ENCODE measurements around the gene CDH11.

CDH11 gene

DNA sequence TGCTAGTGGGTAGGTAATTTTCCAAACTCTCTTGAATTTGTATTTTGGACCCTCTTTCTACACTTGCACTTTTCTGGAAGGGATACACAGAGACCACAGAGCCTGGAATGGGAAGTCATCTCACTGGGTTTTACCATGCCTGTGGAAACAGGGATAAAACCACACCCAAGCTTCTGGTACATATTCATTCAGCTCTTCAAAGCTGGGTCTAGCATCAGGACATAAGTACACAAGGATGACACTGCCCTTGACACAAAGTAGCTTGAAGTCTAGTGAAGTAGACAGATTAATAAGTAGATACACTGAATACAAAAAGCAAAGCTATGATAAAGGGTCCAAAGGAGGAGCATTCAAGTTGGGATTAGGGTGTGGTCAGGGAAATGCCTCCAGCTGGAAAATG, 118.2 kb downstream of the CDH11 start:
- Mint-ChIP-seq H3K4me1 (no peaks in the 10 kb centered on the region), H3K9me3 (peaks cover 7% of the 10 kb centered on the region), H3K27ac (no peak overlapping the region), H3K4me3 (no peak overlapping the region), H3K27me3 (no peaks in the 10 kb centered on the region), H3K36me3 (no peaks in the 10 kb centered on the region)
- CTCF ChIA-PET = no interaction called here
- DNase-seq = no peak

DNA sequence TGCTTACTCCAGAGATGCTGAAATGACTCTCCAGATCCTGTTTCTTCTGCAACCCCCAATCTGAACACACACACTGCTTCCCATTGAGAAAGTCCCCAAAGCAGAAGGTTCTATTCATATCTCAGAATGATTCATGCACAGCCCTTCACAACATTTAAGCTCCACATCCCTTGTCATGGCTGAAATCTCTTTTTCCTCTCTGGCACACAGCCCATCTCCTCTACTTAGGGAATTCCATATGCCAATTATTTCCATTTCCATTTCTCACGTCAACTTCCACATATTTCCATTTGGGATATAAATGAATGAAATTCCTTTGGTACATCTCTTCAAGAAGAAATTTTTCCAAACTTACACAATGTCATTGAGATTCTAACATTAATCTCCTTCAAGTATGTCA, 119.6 kb downstream of the CDH11 start:
- no peaks in the 10 kb centered on the region for H3K27me3 Mint-ChIP-seq
- no peaks in the 10 kb centered on the region for H3K4me1 Mint-ChIP-seq
- no peaks in the 10 kb centered on the region for H3K36me3 Mint-ChIP-seq
- no peak overlapping the region for H3K4me3 Mint-ChIP-seq
- DNase-seq = no peak
- H3K27ac Mint-ChIP-seq = no peak overlapping the region
- peaks cover 10% of the 10 kb centered on the region for H3K9me3 Mint-ChIP-seq
- CTCF ChIA-PET = no interaction called here

GRCh38 chr16:65000654-65001053, 121.2 kb downstream of the CDH11 start:
- Mint-ChIP-seq H3K4me1 (no peaks in the 10 kb centered on the region), H3K4me3 (no peak overlapping the region), H3K9me3 (peaks cover 11% of the 10 kb centered on the region), H3K27me3 (no peaks in the 10 kb centered on the region), H3K27ac (no peak overlapping the region), H3K36me3 (no peaks in the 10 kb centered on the region)
- CTCF ChIA-PET = interaction anchor here (0.5 kb wide), 1 partner anchor 955 kb away, joined by 5 read pairs; no protein-coding TSS in a partner anchor
- no peak for DNase-seq

GRCh38 chr16:64997751-64998150, 124.1 kb downstream of the CDH11 start:
- H3K27ac Mint-ChIP-seq = no peak overlapping the region

GRCh38 chr16:64997121-64997520, 124.7 kb downstream of the CDH11 start:
- no peak for DNase-seq
- Mint-ChIP-seq H3K27me3 (no peaks in the 10 kb centered on the region), H3K36me3 (no peaks in the 10 kb centered on the region), H3K4me1 (no peaks in the 10 kb centered on the region), H3K9me3 (peaks cover 7% of the 10 kb centered on the region), H3K4me3 (no peak overlapping the region), H3K27ac (no peak overlapping the region)
- CTCF ChIA-PET = no interaction called here

More at GRCh38 chr16:64997751-64998150, 124.1 kb downstream of the CDH11 start:
- no peaks in the 10 kb centered on the region for H3K4me1 Mint-ChIP-seq
- no peak overlapping the region for H3K4me3 Mint-ChIP-seq
- H3K36me3 Mint-ChIP-seq = no peaks in the 10 kb centered on the region
- no peaks in the 10 kb centered on the region for H3K27me3 Mint-ChIP-seq
- H3K9me3 Mint-ChIP-seq = peaks cover 9% of the 10 kb centered on the region
- DNase-seq = no peak
- CTCF ChIA-PET = no interaction called here

- Mint-ChIP-seq H3K36me3 (no peaks in the 10 kb centered on the region), H3K27ac (no peak overlapping the region), H3K4me1 (no peaks in the 10 kb centered on the region), H3K4me3 (no peak overlapping the region), H3K9me3 (peaks cover 7% of the 10 kb centered on the region), H3K27me3 (no peaks in the 10 kb centered on the region)
- CTCF ChIA-PET = no interaction called here
- DNase-seq = no peak
These were observed 125.2 kb downstream of the CDH11 start for GRCh38 chr16:64996641-64997040.

- Mint-ChIP-seq H3K27me3 (no peaks in the 10 kb centered on the region), H3K9me3 (peaks cover 7% of the 10 kb centered on the region), H3K4me1 (no peaks in the 10 kb centered on the region), H3K4me3 (no peak overlapping the region), H3K27ac (no peak overlapping the region), H3K36me3 (no peaks in the 10 kb centered on the region)
- CTCF ChIA-PET = no interaction called here
- no peak for DNase-seq
These were observed 128.4 kb downstream of the CDH11 start for GRCh38 chr16:64993464-64993863.

GRCh38 chr16:64991001-64991400, 130.9 kb downstream of the CDH11 start:
- Mint-ChIP-seq H3K4me3 (no peak overlapping the region), H3K27me3 (no peaks in the 10 kb centered on the region), H3K9me3 (peaks cover 4% of the 10 kb centered on the region), H3K4me1 (no peaks in the 10 kb centered on the region), H3K36me3 (no peaks in the 10 kb centered on the region), H3K27ac (no peak overlapping the region)
- DNase-seq = no peak
- CTCF ChIA-PET = no interaction called here

DNA sequence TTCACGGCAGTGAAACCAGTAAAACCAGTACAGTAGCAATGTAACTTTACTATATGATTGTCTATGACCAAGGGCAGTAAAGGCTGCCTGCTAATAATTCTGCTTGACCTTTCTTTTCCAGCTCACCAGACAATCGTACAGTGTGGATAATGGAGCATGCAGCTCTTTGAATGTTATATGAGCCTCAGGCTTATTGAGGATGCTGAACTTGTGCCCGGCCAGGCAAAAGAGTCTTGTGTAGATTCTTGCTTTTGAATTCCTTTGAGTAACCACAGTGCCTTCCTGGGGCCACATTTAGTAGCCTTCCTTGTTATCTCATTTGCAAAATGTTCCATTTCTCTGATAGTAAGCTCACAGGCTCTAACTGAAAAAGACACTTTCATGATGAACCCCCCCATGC, 131.8 kb downstream of the CDH11 start:
- DNase-seq = no peak
- Mint-ChIP-seq H3K4me3 (no peak overlapping the region), H3K4me1 (no peaks in the 10 kb centered on the region), H3K27ac (no peak overlapping the region), H3K36me3 (no peaks in the 10 kb centered on the region), H3K27me3 (no peaks in the 10 kb centered on the region), H3K9me3 (peaks cover 3% of the 10 kb centered on the region)
- CTCF ChIA-PET = no interaction called here

GRCh38 chr16:64989050-64989449, 132.8 kb downstream of the CDH11 start:
- Mint-ChIP-seq H3K9me3 (peaks cover 3% of the 10 kb centered on the region), H3K27ac (no peak overlapping the region), H3K4me1 (no peaks in the 10 kb centered on the region), H3K36me3 (no peaks in the 10 kb centered on the region), H3K4me3 (no peak overlapping the region), H3K27me3 (no peaks in the 10 kb centered on the region)
- DNase-seq = no peak
- CTCF ChIA-PET = no interaction called here

GRCh38 chr16:64983963-64984362, 137.9 kb downstream of the CDH11 start:
- CTCF ChIA-PET = no interaction called here
- DNase-seq = no peak
- Mint-ChIP-seq H3K4me3 (no peak overlapping the region), H3K27ac (no peak overlapping the region), H3K36me3 (no peaks in the 10 kb centered on the region), H3K4me1 (no peaks in the 10 kb centered on the region), H3K9me3 (peaks cover 8% of the 10 kb centered on the region), H3K27me3 (no peaks in the 10 kb centered on the region)

DNA sequence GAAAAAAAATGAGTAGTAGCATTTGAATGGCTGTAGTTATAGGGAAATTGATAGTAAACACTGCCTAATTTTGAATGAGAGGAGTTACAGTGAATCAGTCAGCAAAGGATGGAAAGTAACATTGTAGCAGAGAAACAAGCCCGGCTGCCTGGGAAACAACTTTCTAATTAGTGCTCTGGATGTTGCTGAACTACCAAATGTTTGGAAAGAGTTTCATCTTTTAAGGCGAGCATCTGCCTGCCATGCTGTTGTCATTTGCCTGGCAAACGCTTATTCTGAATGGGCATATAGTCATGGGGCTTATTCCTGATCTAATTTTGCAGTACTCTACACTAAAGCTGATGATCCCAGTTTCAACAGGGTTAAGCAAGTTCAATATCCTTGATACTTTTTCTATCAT, 138.6 kb downstream of the CDH11 start:
- Mint-ChIP-seq H3K9me3 (peaks cover 8% of the 10 kb centered on the region), H3K36me3 (no peaks in the 10 kb centered on the region), H3K27me3 (no peaks in the 10 kb centered on the region), H3K4me1 (no peaks in the 10 kb centered on the region), H3K4me3 (no peak overlapping the region), H3K27ac (no peak overlapping the region)
- CTCF ChIA-PET = no interaction called here
- no peak for DNase-seq

DNA sequence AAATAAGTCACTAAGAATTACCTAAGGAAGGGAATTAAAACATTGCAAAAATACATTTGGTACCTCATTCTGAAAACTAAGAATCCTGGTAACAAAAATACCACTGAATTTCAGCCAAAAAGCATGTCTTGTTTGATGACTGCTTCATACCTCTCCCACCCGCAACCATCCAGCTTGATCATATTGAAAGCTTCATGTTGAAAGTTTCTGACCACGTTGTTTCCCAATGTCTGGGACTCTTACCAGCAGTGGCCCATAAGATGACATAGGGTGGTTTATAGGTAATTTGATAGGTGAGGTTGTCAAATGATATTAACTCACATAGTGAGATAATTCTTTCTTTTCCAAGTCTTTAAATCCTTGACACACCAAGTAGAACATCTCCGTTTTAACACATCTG, 139.3 kb downstream of the CDH11 start:
- Mint-ChIP-seq H3K36me3 (no peaks in the 10 kb centered on the region), H3K4me1 (no peaks in the 10 kb centered on the region), H3K27me3 (no peaks in the 10 kb centered on the region), H3K27ac (no peak overlapping the region), H3K9me3 (peaks cover 8% of the 10 kb centered on the region), H3K4me3 (no peak overlapping the region)
- CTCF ChIA-PET = no interaction called here
- DNase-seq = no peak

GRCh38 chr16:64981568-64982281, 140.1 kb downstream of the CDH11 start:
- H3K27me3 Mint-ChIP-seq = no peaks in the 10 kb centered on the region
- H3K36me3 Mint-ChIP-seq = no peaks in the 10 kb centered on the region
- no peak overlapping the region for H3K27ac Mint-ChIP-seq
- peaks cover 8% of the 10 kb centered on the region for H3K9me3 Mint-ChIP-seq
- H3K4me1 Mint-ChIP-seq = no peaks in the 10 kb centered on the region
- DNase-seq = no peak
- H3K4me3 Mint-ChIP-seq = no peak overlapping the region
- CTCF ChIA-PET = interaction anchor here (0.5 kb wide), 1 partner anchor 111 kb away, joined by 6 read pairs; no protein-coding TSS in a partner anchor

DNA sequence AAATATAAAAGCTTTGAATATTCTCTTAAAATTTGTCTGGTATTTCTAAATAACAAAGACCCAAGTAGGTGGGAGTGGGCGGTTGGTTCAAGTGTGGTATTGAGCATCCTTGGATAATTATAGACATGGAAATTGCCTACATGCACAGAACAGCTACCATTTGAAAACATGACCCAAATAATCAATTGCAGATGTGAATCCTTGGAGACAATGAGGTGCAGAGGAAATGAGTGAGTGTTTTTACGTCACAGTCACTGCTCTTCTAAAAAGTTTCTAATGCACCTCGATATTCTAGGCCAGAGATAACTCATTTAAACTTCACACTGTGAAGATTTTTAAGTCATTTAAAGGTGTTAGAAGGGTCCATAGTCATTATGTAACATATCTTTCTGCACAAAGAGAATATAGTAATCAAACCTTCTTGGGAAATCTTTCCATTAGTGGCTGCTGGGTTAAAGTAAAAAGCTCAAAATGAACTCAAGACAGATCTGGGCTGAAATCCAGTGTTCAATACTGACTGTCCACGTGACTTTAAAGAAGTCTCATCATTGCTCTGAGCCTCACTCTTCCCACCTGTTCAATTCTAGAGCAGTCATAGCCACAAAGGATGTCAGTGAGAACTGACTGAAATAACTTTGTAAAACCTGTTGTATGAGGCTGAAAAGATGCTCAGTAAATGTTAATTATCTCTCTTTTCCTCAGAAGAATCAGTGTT, 144.5 kb downstream of the CDH11 start:
- no peak for DNase-seq
- Mint-ChIP-seq H3K27me3 (no peaks in the 10 kb centered on the region), H3K36me3 (no peaks in the 10 kb centered on the region), H3K27ac (no peak overlapping the region), H3K4me1 (no peaks in the 10 kb centered on the region), H3K9me3 (peaks cover 8% of the 10 kb centered on the region), H3K4me3 (no peak overlapping the region)
- CTCF ChIA-PET = no interaction called here

All from activated naive CD4-positive, alpha-beta T cell treated with anti-CD3 and anti-CD28 coated beads, Interleukin-2, amount 10 ng/mL, durations not matched to agents 7 days and 5 days (primary cell).